H1 (cell line): ENCODE results near the gene SELPLG. TPM values are rescaled to one million over a fixed set of nuclear protein-coding genes. Genes with fewer than 3 reads are reported as not detected.

Experiments used
- FOSL1 ChIP-seq: IDR thresholded peaks from 2 replicates; pipeline ENCODE4 v1.6.1; 2011; ENCODE audit warnings: mild to moderate bottlenecking, low read depth, low read length, moderate library complexity; ENCODE audit not compliant: insufficient read depth
- GTF2F1 ChIP-seq: IDR thresholded peaks from 2 replicates; pipeline ENCODE4 v1.6.1; 2012; ENCODE audit warnings: low read depth, low read length, improper control_type of control experiment, borderline replicate concordance
- RXRA ChIP-seq: IDR thresholded peaks from 2 replicates; pipeline ENCODE4 v1.6.1; 2011; ENCODE audit warnings: low read depth, mild to moderate bottlenecking, low read length, moderate library complexity; ENCODE audit not compliant: insufficient read depth
- polyA plus RNA-seq, 7 experiments: library from polyadenylated mRNA; depleted of rRNA in 3 of 7; stranded (reverse) in 5 of 7; unstranded in 2 of 7; fragments of >200 nt in 5 of 7; fragments of 200-250 nt in 2 of 7; gene quantifications; 1 replicate in 5 of 7; 2 replicates in 1 of 7; 4 replicates in 1 of 7; pipeline versions ENCODE4 v1.2.1 to v1.2.3, GENCODE V29; 2011 to 2013; ENCODE audit warnings: missing spikeins in 2 of 7, mixed read lengths in 2 of 7
- total RNA-seq: library from RNA; stranded (reverse); fragmentation: NEBNext Ultra II Directional; extraction: Animal tissue kit (Norgen Biotek cat#: 25700); gene quantifications from 2 replicates; pipeline ENCODE4 v1.2.1, GENCODE V29; 2021

The SELPLG gene
- total and polyA plus RNA-seq, 2 of the 8 experiments (the other 6 are each of a cell fraction or from before 2014, with no cell fraction given), result 0.18 TPM; not detected in 1

DNA sequence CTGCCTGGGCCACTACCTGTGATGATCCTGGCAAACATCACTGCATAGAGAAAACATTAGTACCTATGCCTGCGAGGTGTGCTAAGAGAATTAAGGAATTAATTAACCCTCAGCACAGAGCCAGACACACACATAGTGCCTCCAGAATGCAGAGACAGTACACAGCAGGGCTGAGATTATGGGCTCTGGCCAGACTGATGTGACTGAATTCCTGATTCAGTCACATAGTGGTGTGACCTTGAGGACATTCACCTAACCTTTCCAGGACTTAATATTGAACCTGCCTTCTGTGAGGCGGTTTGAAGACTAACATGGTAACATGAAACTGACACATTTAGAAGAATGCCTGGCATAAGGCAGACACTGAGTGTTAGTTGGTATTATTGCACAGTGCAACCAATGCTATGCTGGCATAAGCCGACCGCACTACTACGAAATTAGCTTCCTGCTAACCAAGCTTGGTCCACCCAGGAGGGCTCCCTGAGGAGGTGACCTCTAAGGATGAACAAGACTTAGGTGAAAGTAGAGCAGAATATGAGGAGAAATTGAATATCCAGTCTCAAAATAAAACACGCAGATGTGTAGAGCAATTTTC is 32.0 kb upstream of the SELPLG start (continued):
- TF ChIP-seq GTF2F1 (no peak), FOSL1 (no peak), RXRA (no peak)
